Neural cell (in vitro differentiated cells): ENCODE measurements around the gene IVNS1ABP. TPM values are rescaled to one million over a fixed set of nuclear protein-coding genes. Genes with fewer than 3 reads are reported as not detected.

Source experiments
- H2AFZ ChIP-seq: fragments of 200-600, 300-800 bp; sonication (generic), shearing (Covaris generic); 2 replicates; pipeline ENCODE4 v1.6.0; 2014; ENCODE audit warnings: low read depth, mild to moderate bottlenecking, antibody characterized with exemption, low read length, moderate library complexity
- H3F3A ChIP-seq: fragments of 200-600 bp; shearing (Covaris generic); 2 replicates; pipeline ENCODE4 v1.6.1; 2016; ENCODE audit warnings: mild to moderate bottlenecking, moderate library complexity, mixed read lengths, antibody characterized with exemption, low read length; ENCODE audit not compliant: insufficient read depth, poor library complexity, severe bottlenecking
- H3K27ac ChIP-seq: fragments of 200-600, 300-800 bp; sonication (generic), shearing (Covaris generic); 2 replicates; pipeline ENCODE4 v1.5.1; 2014; ENCODE audit warnings: mild to moderate bottlenecking, low read length, moderate library complexity
- H3K27me3 ChIP-seq: fragments of 300-800, 200-600 bp; sonication (generic), shearing (Covaris generic); 2 replicates; pipeline ENCODE4 v1.6.0; 2014; ENCODE audit warnings: mild to moderate bottlenecking, low read depth, low read length, moderate library complexity; ENCODE audit not compliant: insufficient read depth
- H3K36me3 ChIP-seq: fragments of 300-800, 200-600 bp; sonication (generic), shearing (Covaris generic); 2 replicates; pipeline ENCODE4 v1.5.1; 2014; ENCODE audit warnings: mild to moderate bottlenecking, antibody characterized with exemption, low read length, moderate library complexity; ENCODE audit not compliant: insufficient read depth
- H3K4me2 ChIP-seq: fragments of 300-800, 200-600 bp; sonication (generic), shearing (Covaris generic); 2 replicates; pipeline ENCODE4 v1.6.0; 2014; ENCODE audit warnings: mild to moderate bottlenecking, low read length
- H3K4me3 ChIP-seq: fragments of 300-800, 200-600 bp; sonication (generic), shearing (Covaris generic); 2 replicates; pipeline ENCODE4 v1.5.1; 2014; ENCODE audit warnings: mild to moderate bottlenecking, low read length, moderate library complexity
- H3K79me2 ChIP-seq: fragments of 200-600 bp; shearing (Covaris generic); replicated peaks from 2 replicates; pipeline ENCODE4 v1.6.0; 2014; ENCODE audit warnings: mild to moderate bottlenecking, low read length, moderate library complexity; ENCODE audit not compliant: insufficient read depth
- H3K9ac ChIP-seq: fragments of 300-800, 200-600 bp; sonication (generic), shearing (Covaris generic); 2 replicates; pipeline ENCODE4 v1.6.1; 2016; ENCODE audit warnings: mild to moderate bottlenecking, low read length, mixed read lengths
- H3K9me2 ChIP-seq: fragments of 200-600 bp; shearing (Covaris generic); 2 replicates; pipeline ENCODE4 v1.6.1; 2016; ENCODE audit warnings: mild to moderate bottlenecking, low read length, mixed read lengths; ENCODE audit not compliant: insufficient read depth
- H3K9me3 ChIP-seq: fragments of 200-600, 300-800 bp; sonication (generic), shearing (Covaris generic); 2 replicates; pipeline ENCODE4 v1.6.1; 2016; ENCODE audit warnings: mild to moderate bottlenecking, mixed run types, low read length, moderate library complexity, mixed read lengths
- H4K20me1 ChIP-seq: fragments of 200-600 bp; shearing (Covaris generic); 2 replicates; pipeline ENCODE4 v1.6.1; 2016; ENCODE audit warnings: mild to moderate bottlenecking, mixed run types; ENCODE audit not compliant: insufficient read depth
- EP300 ChIP-seq: fragments of 450-650 bp; conservative IDR thresholded peaks from 2 replicates; pipeline ENCODE4 v1.6.1; 2014; ENCODE audit warnings: antibody characterized with exemption, mild to moderate bottlenecking, moderate library complexity; ENCODE audit not compliant: poor library complexity, severe bottlenecking
- EZH2 ChIP-seq: fragments of 200-600, 300-800 bp; shearing (Covaris generic), sonication (generic); IDR thresholded peaks from 2 replicates; pipeline ENCODE4 v1.6.1; 2014; ENCODE audit warnings: antibody characterized with exemption, low read length, borderline replicate concordance, mild to moderate bottlenecking; ENCODE audit not compliant: insufficient read depth, poor library complexity, severe bottlenecking
- MXI1 ChIP-seq: fragments of 450-650 bp; conservative IDR thresholded peaks from 2 replicates; pipeline ENCODE4 v1.6.1; 2014; ENCODE audit warnings: antibody characterized with exemption, mild to moderate bottlenecking; ENCODE audit not compliant: poor library complexity, severe bottlenecking
- POLR2AphosphoS5 ChIP-seq: IDR thresholded peaks from 2 replicates; pipeline ENCODE4 v1.6.1; 2012
- RAD21 ChIP-seq: fragments of 450-650 bp; conservative IDR thresholded peaks from 2 replicates; pipeline ENCODE4 v1.6.1; 2014; ENCODE audit warnings: antibody characterized with exemption, mild to moderate bottlenecking, moderate library complexity
- SMC3 ChIP-seq: fragments of 450-650 bp; conservative IDR thresholded peaks from 2 replicates; pipeline ENCODE4 v1.6.1; 2014; ENCODE audit warnings: antibody characterized with exemption, mild to moderate bottlenecking, moderate library complexity; ENCODE audit not compliant: poor library complexity
- TAF1 ChIP-seq: IDR thresholded peaks from 2 replicates; pipeline ENCODE4 v1.6.1; 2012; ENCODE audit warnings: low read depth
- polyA plus RNA-seq: library from polyadenylated mRNA; depleted of rRNA; stranded (reverse); fragments of >200 nt; gene quantifications from 2 replicates; pipeline ENCODE4 v1.2.3, GENCODE V29; 2014
- TF ChIP-seq, protein P1 (sequence below): fragments of 450-650 bp; IDR thresholded peaks from 2 replicates; pipeline ENCODE4 v1.5.1; 2014; ENCODE audit warnings: antibody characterized with exemption, mild to moderate bottlenecking, moderate library complexity; ENCODE audit not compliant: poor library complexity, severe bottlenecking
- TF ChIP-seq, protein P2 (sequence below): IDR thresholded peaks from 2 replicates; pipeline ENCODE4 v1.6.1; 2012; ENCODE audit warnings: borderline replicate concordance

IVNS1ABP gene
- polyA plus RNA-seq, 1 donor from 2014 or later = 208 TPM

GRCh38 chr1:185348985-185349384, 31.9 kb upstream of the IVNS1ABP start:
- Histone ChIP-seq H4K20me1 (no peaks in the 10 kb centered on the region), H3K9me2 (no peaks in the 10 kb centered on the region), H2AFZ (no peak overlapping the region), H3K79me2 (no peaks in the 10 kb centered on the region), H3K36me3 (no peaks in the 10 kb centered on the region), H3K4me3 (no peak overlapping the region), H3K9me3 (no peaks in the 10 kb centered on the region), H3K9ac (no peak overlapping the region), H3K4me2 (no peak overlapping the region), H3F3A (no peaks in the 10 kb centered on the region), H3K27me3 (no peaks in the 10 kb centered on the region), H3K27ac (no peak overlapping the region)
- no peak for TF ChIP-seq SMC3
- TF ChIP-seq MXI1 = no peak
- TF ChIP-seq EZH2 = no peak

DNA sequence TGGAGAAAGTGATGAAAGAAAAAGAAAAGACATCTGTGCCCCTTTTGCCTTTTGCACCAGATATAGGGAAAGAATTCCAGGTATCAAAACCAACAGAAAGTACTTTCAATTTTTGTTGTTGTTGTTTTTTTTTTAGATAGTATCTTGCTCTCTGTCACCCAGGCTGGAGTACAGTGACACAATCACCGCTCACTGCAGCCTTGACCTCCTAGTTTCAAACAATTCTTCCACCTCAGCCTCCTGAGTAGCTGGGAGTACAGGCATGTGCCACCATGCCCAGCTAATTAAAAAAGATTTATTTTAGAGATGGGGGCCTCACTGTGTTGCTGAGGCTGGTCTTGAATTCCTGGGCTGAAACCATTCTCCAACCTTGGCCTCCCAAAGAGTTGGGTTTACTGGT, 31.3 kb upstream of the IVNS1ABP start:
- Histone ChIP-seq H4K20me1 (no peaks in the 10 kb centered on the region), H3K9ac (no peak overlapping the region), H3K9me2 (no peaks in the 10 kb centered on the region), H3K36me3 (no peaks in the 10 kb centered on the region), H3K4me3 (no peak overlapping the region), H3F3A (no peaks in the 10 kb centered on the region), H3K4me2 (no peak overlapping the region), H3K27ac (no peak overlapping the region), H3K27me3 (no peaks in the 10 kb centered on the region), H2AFZ (no peak overlapping the region), H3K9me3 (no peaks in the 10 kb centered on the region), H3K79me2 (no peaks in the 10 kb centered on the region)
- TF ChIP-seq, protein P1, sequence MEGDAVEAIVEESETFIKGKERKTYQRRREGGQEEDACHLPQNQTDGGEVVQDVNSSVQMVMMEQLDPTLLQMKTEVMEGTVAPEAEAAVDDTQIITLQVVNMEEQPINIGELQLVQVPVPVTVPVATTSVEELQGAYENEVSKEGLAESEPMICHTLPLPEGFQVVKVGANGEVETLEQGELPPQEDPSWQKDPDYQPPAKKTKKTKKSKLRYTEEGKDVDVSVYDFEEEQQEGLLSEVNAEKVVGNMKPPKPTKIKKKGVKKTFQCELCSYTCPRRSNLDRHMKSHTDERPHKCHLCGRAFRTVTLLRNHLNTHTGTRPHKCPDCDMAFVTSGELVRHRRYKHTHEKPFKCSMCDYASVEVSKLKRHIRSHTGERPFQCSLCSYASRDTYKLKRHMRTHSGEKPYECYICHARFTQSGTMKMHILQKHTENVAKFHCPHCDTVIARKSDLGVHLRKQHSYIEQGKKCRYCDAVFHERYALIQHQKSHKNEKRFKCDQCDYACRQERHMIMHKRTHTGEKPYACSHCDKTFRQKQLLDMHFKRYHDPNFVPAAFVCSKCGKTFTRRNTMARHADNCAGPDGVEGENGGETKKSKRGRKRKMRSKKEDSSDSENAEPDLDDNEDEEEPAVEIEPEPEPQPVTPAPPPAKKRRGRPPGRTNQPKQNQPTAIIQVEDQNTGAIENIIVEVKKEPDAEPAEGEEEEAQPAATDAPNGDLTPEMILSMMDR = no peak
- TF ChIP-seq POLR2AphosphoS5 (no peak), RAD21 (no peak), TAF1 (no peak), MXI1 (no peak), EP300 (no peak), SMC3 (no peak), EZH2 (no peak)
- TF ChIP-seq, protein P2, sequence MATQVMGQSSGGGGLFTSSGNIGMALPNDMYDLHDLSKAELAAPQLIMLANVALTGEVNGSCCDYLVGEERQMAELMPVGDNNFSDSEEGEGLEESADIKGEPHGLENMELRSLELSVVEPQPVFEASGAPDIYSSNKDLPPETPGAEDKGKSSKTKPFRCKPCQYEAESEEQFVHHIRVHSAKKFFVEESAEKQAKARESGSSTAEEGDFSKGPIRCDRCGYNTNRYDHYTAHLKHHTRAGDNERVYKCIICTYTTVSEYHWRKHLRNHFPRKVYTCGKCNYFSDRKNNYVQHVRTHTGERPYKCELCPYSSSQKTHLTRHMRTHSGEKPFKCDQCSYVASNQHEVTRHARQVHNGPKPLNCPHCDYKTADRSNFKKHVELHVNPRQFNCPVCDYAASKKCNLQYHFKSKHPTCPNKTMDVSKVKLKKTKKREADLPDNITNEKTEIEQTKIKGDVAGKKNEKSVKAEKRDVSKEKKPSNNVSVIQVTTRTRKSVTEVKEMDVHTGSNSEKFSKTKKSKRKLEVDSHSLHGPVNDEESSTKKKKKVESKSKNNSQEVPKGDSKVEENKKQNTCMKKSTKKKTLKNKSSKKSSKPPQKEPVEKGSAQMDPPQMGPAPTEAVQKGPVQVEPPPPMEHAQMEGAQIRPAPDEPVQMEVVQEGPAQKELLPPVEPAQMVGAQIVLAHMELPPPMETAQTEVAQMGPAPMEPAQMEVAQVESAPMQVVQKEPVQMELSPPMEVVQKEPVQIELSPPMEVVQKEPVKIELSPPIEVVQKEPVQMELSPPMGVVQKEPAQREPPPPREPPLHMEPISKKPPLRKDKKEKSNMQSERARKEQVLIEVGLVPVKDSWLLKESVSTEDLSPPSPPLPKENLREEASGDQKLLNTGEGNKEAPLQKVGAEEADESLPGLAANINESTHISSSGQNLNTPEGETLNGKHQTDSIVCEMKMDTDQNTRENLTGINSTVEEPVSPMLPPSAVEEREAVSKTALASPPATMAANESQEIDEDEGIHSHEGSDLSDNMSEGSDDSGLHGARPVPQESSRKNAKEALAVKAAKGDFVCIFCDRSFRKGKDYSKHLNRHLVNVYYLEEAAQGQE = no peak
